Stimulated activated CD8-positive, alpha-beta memory T cell treated with anti-CD3 and anti-CD28 coated beads, Interleukin-4, amount 100 ng/mL, for 4 hours (primary cell): Measurements from ENCODE around the gene BTRC.
"Not testable (repeated sequence)": the region's sequence is repeated elsewhere in the genome, so short reads cannot be mapped to it uniquely, and the experiment has no call there.

Source experiments
- DNase-seq, 2 donors: peaks; one replicate each; pipeline ENCODE4 v3.0.0-alpha.2; 2020; ENCODE audit warnings: low read depth in 2 of 2, low spot score in 1 of 2

Gene BTRC

DNA sequence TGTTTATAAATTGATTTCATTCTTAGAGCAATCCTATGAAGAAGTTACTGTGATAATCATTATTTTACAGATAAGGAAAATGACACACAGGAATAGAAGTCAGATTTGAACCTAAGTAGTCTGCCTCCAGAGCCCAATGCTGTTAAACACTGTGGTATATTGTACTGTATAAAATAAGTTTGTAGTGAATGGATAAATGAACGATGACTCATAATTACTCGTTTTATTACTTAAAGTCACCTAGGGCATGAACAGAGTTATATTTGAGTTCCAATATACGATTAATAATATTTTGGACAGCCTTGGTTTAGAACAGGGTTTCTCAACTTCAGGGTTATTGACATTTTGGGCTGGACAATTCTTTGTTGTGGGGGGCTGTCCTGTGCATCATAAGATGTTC is 7.8 kb upstream of the BTRC start:
- DNase-seq = no peak

DNA sequence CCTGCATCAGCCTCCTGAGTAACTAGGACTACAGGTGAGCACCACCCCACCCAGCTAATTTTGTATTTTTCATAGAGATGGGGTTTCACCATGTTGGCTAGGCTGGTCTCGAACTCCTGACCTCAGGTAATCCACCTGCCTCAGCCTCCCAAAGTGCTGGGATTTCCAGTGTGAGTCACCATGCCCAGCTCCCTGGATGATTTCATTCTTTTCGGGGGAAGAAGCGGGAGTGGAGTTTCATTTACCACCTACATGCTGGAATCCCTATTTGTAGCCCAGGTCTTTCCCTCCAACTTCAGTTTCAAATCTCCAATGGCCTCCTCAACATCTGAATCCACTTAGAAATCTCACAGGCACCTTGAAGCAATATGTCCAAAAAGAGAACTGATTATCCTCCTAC is 2.9 kb upstream of the BTRC start:
- no peak for DNase-seq

DNA sequence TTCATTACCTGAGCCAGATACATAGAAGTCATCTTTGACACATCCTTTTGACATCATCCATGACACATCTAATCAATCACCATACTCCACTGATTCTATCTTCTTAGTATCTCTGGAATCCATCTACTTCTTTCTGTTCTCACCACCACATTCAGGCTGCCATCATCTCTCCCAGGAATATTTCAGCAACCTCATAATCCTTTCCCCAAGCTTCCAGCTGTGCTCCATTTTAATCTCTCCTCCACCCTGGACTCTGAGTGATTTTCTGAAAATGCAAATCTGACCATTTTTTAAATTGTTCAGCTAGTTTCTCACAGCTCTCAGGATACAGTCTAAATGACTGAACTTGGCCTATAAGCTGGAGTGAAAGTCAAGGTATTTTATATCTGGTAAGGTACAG is 2.5 kb upstream of the BTRC start:
- no peak for DNase-seq

DNA sequence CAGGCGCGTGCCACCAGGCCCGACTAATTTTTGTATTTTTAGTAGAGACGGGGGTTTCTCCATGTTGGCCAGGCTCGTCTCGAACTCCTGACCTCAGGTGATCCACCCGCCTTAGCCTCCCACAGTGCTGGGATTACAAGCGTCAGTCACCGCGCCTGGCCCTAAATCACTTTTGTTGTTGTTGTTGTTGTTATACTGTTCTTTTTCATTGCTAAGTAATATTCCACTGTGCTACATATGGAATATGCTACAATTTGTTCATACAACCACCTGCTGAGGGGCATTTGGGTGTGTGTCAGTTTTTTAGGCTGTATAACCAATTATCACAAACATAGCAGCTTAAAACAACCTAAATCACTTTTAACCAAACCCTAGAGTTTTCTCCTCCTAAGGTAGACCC is 1.1 kb upstream of the BTRC start:
- not testable (repeated sequence) for DNase-seq

DNA sequence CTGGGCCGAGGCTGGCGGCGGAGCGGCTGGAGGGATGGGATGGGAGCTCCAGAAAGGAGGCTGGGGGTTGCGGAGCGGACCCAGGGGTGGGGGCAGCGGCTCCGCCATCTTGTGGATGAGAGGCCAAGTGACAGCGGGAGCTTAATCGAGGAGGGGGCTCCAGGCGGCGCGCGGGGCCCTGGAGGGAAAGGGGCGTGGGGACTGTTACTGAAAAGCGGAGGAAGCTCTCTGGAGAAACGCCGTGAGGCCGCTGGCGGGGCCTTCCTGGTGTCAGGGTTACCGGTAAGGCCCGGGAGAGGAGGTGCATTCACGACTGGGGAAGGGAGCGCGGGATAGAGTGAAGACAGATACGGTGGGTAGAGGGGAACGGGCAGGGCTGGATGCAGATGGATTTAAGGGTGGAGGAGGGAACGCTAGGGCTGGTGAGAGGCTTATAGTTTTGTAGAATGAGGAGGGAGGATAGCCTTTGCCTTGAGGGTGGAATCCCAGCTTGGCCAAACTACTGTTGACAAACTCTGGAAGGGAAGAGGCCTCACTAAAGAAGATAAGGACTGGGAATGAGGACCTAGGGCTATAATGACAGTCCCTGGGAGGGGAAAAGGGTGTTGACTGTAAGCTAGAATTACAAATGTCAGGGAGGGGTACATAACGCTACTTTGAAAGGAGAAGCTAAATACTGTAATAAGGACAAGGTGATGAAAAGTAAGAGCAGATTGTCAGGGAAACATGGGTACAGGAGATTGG is 535 bp downstream of the BTRC start:
- no peak for DNase-seq

DNA sequence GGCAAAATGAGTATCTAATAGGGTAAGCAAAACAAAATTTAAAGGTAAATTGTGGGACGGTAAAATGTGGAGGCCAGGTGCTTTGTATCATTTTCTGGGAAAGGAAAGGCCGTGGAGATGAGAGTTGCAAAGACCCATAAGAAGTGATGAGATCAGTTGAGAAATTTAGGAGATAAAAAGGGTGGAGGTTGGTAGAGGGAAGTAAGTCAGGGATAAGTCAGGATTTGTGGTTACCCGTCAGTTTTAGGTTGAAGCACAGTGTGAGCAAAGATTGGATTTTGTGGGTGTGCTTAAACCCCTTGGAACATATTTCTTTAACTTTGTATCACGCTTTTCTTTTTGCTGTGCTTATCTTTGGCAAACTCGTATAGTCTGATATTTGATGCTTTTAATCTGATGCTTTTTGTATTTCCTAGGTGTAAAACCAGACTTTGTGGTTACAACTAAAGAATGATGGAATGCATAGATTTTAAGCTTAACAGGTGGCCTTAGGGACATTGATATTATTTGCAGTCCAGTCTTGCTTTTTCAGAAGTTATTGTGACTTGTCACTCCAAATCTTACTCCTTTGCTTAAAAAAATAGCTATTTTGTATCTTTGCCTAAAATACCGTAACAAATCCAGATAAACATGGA is 1.2 kb downstream of the BTRC start:
- DNase-seq = no peak

DNA sequence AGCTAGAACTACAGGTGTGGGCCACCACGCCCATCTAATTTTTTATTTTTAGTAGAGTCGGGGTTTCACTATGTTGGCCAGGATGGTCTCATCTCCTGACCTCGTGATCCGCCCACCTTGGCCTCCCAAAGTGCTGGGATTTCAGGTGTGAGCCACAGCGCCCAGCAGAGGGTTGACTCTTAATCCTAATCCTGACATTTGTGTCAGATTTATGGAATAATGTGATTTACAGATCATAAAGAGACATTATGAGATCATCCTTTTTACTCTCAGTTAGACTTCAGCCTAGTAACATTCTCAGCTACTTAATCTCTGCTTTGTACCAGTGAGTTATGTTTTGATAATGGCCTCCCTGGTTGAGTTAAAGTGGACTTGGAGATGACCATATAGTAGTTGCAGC is 2.2 kb downstream of the BTRC start:
- no peak for DNase-seq

DNA sequence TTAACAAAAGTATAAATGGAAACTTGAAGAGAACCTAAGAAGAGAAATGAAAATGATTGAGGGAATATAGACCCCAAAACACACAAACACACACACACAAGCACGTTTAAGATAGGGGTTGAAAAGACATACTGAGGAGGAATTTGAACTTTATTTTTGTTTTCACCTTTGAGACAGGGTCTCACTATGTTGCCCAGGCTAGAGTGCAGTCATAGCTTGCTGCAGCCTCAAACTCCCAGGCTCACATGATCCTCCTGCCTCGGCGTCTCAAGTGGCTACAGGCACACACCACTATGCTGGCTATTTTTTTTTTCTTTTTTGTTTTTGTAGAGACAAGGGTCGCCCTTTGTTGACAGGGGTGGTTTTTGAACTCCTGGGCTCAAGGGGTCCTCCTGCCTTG is 4.0 kb downstream of the BTRC start:
- DNase-seq = no peak

DNA sequence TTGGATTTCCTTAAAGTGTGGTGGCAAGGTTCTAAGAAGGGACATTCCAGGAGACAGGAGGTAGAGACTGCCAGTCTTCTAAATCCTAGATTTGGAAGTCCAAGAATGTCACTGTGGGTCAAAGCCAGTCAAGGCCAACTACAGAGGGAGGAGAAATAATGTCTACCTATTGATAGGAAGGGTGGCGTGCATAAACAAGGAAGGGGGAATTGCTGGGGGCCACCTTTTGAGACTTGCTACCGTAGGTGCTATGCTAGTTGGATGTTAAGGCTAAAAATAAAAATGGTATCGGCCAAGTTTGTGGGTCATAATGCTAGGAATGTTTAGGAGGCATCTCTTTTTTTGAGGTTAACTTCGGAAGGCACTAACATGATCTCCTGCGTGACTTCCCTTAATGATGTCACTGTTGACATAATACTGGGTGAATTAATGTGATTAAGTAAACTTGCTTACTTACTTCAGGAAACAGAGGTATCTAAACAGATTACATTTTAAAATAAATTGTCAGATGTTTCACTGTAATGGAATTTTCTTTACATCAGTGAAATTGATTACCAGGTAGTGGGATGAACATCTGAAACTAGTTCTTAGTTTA is 4.8 kb downstream of the BTRC start:
- no peak for DNase-seq

DNA sequence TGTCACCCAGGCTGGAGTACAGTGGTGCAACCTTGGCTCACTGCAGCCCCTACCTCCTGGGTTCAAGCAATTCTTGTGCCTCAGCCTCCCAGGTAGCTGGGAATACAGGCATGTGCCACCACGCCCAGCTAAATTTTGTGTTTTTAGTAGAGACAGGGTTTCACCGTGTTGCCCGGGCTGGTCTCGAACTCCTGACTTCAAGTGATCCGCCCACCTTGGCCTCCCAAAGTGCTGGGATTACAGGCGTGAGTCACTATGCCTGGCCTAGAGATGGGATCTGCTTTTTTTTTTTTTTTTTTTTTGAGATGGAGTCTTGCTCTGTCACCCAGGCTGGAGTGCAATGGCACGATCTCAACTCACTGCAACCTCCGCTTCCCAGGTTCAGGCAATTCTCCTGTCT is 6.1 kb downstream of the BTRC start:
- not testable (repeated sequence) for DNase-seq

DNA sequence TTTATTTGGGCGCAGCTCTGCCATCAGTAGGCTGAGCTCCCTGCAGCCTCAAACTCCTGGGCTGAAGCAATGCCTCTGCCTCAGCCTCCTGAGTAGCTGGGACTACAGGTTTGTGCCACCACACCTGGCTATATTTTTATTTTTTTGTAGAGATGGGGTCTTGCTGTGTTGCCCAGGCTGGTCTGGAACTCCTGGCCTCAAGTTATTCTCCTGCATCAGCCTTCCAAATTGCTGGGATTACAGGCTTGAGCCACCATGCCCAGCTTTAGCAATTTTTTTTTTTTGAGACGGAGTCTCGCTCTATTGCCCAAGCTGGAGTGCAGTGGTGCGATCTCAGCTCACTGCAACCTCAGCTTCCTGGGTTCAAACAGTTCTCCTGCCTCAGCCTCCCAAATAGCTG is 6.9 kb downstream of the BTRC start:
- DNase-seq = not testable (repeated sequence)

DNA sequence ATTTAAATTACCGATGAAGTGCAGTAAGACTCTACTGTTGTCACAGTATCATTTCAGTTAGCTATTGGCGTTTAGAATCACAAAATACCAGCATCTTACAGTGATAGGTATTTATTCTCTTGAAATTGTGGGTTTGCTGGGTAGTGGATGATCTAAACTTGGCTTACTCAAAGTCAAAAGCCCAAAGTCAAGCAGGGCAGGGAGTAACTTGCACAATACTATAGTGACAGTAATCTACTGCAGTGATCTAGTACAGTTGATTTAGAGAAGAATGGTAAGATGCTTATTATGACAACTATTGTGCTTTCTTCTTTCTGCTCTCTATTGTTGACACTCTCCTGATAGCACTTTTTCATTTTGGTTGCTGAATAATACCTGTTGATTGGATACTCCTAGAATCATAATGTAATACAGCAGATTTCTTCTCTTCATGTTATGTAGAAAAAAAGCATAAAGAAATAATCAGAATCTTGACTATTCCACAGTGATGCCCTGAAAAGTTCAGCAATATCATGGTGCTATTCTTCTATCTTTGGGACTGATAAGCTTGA is 10.0 kb downstream of the BTRC start:
- no peak for DNase-seq

DNA sequence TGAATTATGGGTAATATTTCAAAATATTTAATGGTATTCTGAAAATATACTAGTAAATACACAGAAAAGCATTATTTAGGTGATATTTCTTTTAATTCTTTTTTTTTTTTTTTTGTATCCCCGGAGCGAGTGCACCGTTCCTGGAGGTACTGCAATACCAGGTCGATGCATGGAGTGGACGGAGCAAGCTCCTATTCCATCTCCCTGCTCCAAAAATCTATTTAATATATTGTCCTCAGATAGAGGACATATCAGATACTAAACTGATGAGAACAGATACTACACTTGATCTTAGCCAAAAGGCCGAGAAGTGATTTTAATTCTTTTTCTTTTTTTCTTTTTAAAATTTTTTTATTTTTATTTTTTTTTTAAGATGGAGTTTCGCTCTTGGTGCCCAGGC is 10.8 kb downstream of the BTRC start:
- DNase-seq = no peak

DNA sequence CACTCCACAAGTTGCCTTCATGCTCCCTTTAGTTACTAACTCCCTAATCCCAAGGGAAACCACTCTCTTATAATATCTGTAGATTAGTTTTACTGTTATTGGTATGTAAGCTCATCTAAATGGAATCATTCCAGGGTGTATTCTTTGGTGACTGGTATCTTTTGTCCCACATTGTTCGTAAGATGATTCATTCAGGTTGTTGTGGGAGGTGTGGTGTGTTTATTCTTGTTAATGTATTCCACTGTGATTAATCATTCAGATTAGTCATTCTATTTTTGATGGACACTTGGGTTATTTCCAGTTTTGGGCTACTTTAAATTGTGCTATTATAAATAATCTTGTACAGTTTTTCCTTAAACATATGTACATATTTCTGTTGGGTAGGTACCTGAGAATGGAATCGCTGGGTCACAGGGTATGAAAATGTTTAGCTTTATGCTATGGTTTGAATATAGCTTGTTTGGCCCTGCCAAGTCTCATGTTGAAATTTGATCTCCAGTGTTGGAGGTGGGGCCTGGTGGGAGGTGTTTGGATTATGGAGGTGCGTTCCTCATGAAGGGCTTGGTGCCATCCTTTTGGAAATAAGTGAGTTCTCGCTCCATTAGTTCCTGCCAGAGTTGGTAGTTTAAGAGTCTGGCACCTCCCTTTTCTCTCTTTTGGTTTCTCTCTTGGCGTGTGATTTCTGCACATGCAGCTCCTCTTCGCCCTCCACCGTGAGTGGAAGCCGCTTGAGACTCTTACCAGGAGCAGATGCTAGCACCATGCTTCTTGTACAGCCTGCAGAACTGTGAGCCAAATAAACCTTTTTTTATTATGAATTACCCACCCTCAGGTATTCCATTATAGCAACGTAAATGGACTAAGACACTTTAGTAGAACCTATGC is 13.8 kb downstream of the BTRC start:
- DNase-seq = no peak

DNA sequence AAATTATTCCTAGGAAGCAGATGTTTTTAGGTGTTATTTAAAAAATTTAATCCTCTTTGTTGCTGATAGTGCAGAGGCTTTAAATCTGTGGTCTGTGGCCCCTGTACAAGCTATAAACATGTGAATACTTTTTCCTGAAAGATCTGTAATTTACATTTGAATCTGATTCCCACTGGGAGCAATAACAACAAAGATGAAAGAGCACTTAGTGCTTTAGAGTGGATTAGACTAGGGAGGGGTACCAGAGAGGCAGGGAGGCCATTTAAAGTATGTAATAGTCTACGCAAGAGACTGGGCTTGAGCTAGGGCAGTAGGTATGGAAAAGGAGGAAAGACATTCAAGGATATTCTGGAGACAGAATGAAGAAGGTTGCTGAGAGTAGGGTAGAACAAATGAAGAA is 19.1 kb downstream of the BTRC start:
- DNase-seq = no peak

DNA sequence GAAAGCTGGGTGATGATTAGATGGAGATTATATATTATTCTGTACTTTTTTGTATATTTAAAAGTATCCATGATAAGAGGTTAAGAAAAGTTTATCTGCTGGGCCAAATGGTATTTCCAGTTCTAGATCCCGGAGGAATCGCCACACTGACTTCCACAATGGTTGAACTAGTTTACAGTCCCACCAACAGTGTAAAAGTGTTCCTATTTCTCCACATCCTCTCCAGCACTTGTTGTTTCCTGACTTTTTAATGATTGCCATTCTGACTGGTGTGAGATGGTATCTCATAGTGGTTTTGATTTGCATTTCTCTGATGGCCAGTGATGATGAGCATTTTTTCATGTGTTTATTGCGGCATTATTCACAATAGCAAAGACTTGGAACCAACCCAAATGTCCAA is 20.0 kb downstream of the BTRC start:
- not testable (repeated sequence) for DNase-seq

DNA sequence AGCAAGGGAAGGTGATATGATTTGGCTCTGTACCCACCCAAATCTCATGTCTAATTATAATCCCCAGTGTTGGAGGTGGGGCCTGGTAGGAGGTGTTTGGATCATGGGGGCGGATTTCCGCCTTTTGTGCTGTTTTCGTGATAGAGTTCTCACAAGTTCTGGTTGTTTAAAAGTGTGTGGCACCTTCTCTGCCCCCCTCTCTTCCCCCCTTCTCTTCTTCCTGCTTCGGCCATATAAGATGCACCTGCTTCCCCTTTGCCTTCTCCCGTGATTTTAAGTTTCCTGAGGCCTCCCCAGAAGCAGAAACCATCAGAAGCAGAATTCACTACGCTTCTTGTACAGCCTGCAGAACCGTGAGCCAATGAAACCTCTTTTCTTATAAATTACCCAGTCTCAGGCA is 21.1 kb downstream of the BTRC start:
- no peak for DNase-seq

DNA sequence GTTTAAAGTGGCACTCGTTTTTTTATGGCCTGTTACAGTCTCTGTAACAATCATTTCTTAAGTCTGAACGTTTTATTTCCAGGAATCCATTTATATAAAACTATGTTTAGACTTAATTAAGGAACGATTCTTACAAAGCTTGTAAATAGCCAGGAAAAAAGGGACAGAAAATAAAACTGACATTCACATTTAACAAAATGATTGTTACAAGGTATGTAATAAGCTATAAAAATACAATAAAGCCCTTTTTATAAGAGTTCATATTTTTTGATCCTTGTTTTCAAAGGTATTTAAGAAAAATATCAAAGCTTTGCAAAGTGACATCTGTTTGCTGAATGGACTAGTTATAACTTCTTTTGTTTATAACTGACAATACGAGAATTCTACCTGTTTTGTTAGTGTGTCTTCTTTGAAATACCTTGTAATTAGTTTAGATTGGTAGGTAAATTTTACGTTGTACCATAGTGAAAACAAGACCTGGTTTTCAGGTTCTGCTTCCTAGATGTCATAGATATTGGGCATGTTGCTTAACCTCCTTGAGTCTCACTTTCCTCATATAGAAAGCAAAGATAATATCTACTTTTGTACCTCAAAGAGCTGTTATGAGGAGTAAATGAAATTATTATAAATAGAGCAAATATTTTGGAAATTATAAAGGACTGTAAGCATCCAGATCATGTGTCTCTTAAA is 25.8 kb downstream of the BTRC start:
- DNase-seq = no peak

DNA sequence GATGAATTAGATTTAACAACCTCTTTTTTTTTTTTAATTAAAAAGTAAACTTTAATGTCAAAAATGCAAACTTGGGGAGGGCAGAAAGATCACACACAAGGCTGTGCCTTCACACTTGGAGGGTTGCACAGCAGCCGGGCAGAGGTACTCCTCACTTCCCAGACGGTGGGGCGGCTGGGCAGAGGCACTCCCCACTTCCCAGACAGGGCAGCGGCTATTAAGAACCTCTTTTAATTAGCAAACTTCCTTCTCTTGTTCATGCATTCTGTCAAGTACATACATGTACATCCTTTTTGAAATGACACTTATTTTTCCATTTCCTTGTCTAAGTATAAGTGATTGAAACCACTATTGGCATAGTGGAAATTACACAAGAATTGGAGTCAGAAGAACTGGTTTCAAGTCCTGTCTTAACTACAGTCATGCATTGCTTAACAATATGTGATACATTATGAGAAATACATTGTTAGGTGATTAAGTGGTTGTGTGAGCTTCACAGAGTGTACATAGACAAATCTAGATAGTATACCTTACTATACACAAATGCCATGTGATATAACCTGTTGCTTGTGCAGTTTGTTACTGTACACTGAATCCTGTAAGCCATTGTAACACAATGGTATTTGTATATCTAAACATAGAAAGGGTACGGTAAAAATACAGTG is 26.5 kb downstream of the BTRC start:
- no peak for DNase-seq
